Kidney (tissue), 14 donors: Measurements from ENCODE around the gene PDE4C. TPM values are rescaled to one million over a fixed set of nuclear protein-coding genes. Genes with fewer than 3 reads are reported as not detected.
A peak's percentile ranks its signal among the peaks of the same experiment; 100 is the strongest.

Experiments
- DNase-seq, 5 donors: peaks; one replicate each; pipeline ENCODE4 v3.0.0-alpha.2; 2013 to 2020
- FAIRE-seq: peaks from 2 replicates; lab custom pipeline; 2012; peaks lifted over from hg19 to GRCh38; lab: Jason Lieb, UNC
- H3K27ac ChIP-seq, 2 donors: one replicate each; pipeline ENCODE4 v1.7.0; 2013; ENCODE audit warnings: low read depth in 2 of 2, low read length in 2 of 2, inconsistent platforms in 1 of 2
- H3K27me3 ChIP-seq: one replicate; pipeline ENCODE4 v1.7.1; 2013; ENCODE audit warnings: low read length, inconsistent platforms; ENCODE audit not compliant: control insufficient read depth, insufficient read depth
- H3K36me3 ChIP-seq, 3 donors: one replicate each; pipeline versions ENCODE4 v1.7.0 to v1.7.1; 2013; ENCODE audit warnings: low read length in 3 of 3, control low read depth in 1 of 3, inconsistent platforms in 1 of 3; ENCODE audit not compliant: insufficient read depth in 3 of 3, control insufficient read depth in 2 of 3
- H3K4me1 ChIP-seq, 3 donors: one replicate each; pipeline versions ENCODE4 v1.7.0 to v1.7.1; 2013; ENCODE audit warnings: low read length in 3 of 3, inconsistent platforms in 1 of 3, low read depth in 1 of 3; ENCODE audit not compliant: control insufficient read depth in 2 of 3, insufficient read depth in 2 of 3
- H3K4me3 ChIP-seq, 3 donors: one replicate each; pipeline versions ENCODE4 v1.7.0 to v1.8.1; 2013; ENCODE audit warnings: low read length in 3 of 3, control low read depth in 1 of 3, inconsistent platforms in 1 of 3
- H3K9ac ChIP-seq, 3 donors: one replicate each; pipeline versions ENCODE4 v1.7.0 to v1.7.1; 2013; ENCODE audit warnings: low read length in 3 of 3, control low read depth in 1 of 3, inconsistent platforms in 1 of 3
- H3K9me3 ChIP-seq, 3 donors: one replicate each; pipeline versions ENCODE4 v1.7.0 to v1.7.1; 2013; ENCODE audit warnings: low read length in 3 of 3, control low read depth in 1 of 3, inconsistent platforms in 1 of 3; ENCODE audit not compliant: control insufficient read depth in 2 of 3, insufficient read depth in 1 of 3
- intact Hi-C: fragments of 100-400 bp; cut with DNase I; formaldehyde crosslinking; loops from one replicate; pipeline ENCODE4 v1.11.1; 2022
- polyA plus RNA-seq: library from polyadenylated mRNA; stranded (reverse); fragments of 350-450 nt; fragmentation: Illumina TruSeq; extraction: RNeasy Lipid Tissue Mini Kit (QIAGEN cat#74804); gene quantifications from one replicate; pipeline ENCODE4 v1.2.3, GENCODE V29; 2014; ENCODE audit warnings: low read depth, low replicate concordance; ENCODE audit not compliant: insufficient read depth
- total RNA-seq: library from RNA; stranded (reverse); fragmentation: NEBNext Ultra II Directional; extraction: Animal tissue kit (Norgen Biotek cat#: 25700); gene quantifications from one replicate; pipeline ENCODE4 v1.2.1, GENCODE V29; 2021
- TF ChIP-seq, protein P1 (sequence below): IDR thresholded peaks from 3 replicates; pipeline ENCODE4 v1.5.1; 2012; ENCODE audit warnings: mild to moderate bottlenecking, moderate library complexity, borderline replicate concordance; ENCODE audit not compliant: insufficient read depth; ENCODE audit errors: extremely low read depth
- donor health status: control.
- donor health status: control.
- donor health status: control.
- donor health status: control.
- donor health status: control.
- donor health status: DM: yes; HTN: yes; CAD: no.
- donor health status: Normal renal cell carcinoma (clear cell type).

The PDE4C gene
- total and polyA plus RNA-seq, 2 donors from 2014 or later = 2.0 TPM; not detected in 1

DNA sequence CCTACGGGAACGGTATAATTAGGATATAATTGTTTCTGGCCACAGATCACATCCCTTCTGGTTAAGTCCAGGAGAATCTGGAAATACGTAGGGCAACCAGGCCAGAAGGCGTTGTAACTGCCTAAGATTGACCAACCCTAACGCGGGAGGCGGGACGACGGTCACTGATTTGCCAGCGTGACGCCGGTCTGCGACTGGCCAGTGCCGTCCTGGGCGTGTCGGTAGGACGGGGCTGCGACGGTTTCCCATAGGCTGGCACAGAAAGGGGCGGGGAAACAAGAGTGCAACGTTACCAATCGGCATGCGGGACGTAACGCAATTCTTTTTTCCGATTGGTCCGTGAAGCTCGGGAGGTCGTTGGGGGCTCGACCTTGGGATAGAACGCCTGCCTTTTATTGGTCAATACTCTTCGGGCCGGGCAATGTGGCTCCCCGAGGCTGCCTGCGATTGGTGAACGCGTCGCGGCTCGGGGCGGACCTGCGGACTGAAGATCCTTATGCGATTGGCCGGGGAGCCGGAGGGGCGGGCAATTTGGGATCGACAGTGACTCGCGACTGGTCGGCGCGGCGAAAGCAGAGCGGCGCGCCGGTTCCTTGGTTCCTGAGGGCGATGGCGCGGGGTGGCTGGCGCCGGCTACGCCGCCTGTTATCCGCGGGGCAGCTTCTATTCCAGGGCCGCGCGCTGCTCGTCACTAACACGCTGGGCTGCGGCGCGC is 33.4 kb downstream of the PDE4C start, which contains the start of gene MPV17L2:
TSS of gene MPV17L2 (plus strand) at position 546 of the 715 bp plus-strand sequence. CDS start at position 610, 64 bp downstream.
- peak within 1 kb of the TSS; percentile 78 to 79 (median 79) for H3K4me3 ChIP-seq
- peaks cover 0 to 11% (median 9%) of the 10 kb centered on the region in 3 donors for H3K4me1 ChIP-seq
- H3K36me3 ChIP-seq = peaks cover 0 to 8% (median 2%) of the 10 kb centered on the region in 3 donors
- no peaks in the 10 kb centered on the region for H3K9me3 ChIP-seq
- H3K27ac ChIP-seq = peak within 1 kb of the TSS; percentile 96 to 99
- TF ChIP-seq, protein P1, sequence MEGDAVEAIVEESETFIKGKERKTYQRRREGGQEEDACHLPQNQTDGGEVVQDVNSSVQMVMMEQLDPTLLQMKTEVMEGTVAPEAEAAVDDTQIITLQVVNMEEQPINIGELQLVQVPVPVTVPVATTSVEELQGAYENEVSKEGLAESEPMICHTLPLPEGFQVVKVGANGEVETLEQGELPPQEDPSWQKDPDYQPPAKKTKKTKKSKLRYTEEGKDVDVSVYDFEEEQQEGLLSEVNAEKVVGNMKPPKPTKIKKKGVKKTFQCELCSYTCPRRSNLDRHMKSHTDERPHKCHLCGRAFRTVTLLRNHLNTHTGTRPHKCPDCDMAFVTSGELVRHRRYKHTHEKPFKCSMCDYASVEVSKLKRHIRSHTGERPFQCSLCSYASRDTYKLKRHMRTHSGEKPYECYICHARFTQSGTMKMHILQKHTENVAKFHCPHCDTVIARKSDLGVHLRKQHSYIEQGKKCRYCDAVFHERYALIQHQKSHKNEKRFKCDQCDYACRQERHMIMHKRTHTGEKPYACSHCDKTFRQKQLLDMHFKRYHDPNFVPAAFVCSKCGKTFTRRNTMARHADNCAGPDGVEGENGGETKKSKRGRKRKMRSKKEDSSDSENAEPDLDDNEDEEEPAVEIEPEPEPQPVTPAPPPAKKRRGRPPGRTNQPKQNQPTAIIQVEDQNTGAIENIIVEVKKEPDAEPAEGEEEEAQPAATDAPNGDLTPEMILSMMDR = no peak
- peak; percentile 100 for DNase-seq
- peak within 1 kb of the TSS; percentile 73 to 91 (median 77) for H3K9ac ChIP-seq
- intact Hi-C loops = loop anchor here (10.0 kb wide), 1 partner anchor 62 kb away; a partner anchor contains a TSS
- peak; percentile 99 for FAIRE-seq
- H3K27me3 ChIP-seq = no peaks in the 10 kb centered on the region

DNA sequence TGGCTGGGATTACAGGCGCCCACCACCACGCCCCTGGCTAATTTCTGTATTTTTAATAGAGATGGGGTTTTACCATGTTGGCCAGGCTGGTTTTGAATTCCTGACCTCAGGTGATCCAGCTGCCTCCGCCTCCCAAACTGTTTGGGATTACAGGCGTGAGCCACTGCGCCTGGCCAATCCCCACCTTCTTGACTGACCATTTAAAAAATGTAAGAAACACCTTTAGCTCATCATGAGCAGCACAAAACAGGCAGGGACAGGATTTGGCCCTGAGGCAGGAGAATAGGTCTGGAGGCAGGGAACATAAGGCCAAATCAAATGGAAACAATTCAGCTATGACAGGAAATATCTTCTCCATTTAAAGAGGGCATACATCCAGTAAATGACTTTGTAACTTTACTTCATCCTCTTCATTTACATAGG is 34.6 kb downstream of the PDE4C start:
- intact Hi-C loops = loop anchor here (10.0 kb wide), 1 partner anchor 63 kb away; a partner anchor contains a TSS
- Histone ChIP-seq H3K36me3 (peaks cover 0 to 3% (median 0%) of the 10 kb centered on the region in 3 donors), H3K9me3 (no peaks in the 10 kb centered on the region), H3K27ac (peak overlapping the region; percentile 96 to 99), H3K27me3 (no peaks in the 10 kb centered on the region), H3K4me1 (peaks cover 0 to 11% (median 9%) of the 10 kb centered on the region in 3 donors), H3K9ac (peak overlapping the region; percentile 21 to 91 (median 50)), H3K4me3 (peak overlapping the region; percentile 78 to 79 (median 79))
- TF ChIP-seq, protein P1 = no peak
- FAIRE-seq (peak; percentile 17), DNase-seq (no peak)

DNA sequence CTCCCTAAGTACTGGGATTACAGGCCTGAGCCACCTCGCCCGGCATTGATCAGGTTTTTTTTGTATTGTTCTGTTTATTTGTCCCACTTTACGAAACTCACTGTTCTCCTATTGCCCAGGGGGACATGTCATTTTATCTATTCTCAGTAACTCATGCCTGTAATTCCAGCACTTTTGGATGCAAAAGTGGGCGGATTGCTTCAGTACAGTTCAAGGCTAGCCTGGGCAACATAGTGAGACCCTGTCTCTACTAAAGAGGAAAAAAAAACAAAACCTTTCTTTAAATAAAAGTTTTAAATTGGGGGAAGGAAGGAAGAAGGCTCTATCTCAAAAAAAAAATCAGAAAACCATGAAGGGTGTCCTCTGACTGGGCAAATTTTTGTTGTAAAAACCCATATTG is 36.0 kb downstream of the PDE4C start:
- Histone ChIP-seq H3K36me3 (no peaks in the 10 kb centered on the region), H3K4me3 (no peak overlapping the region), H3K9me3 (no peaks in the 10 kb centered on the region), H3K9ac (no peak overlapping the region), H3K4me1 (peaks cover 0 to 11% (median 9%) of the 10 kb centered on the region in 3 donors), H3K27ac (no peak overlapping the region), H3K27me3 (no peaks in the 10 kb centered on the region)
- DNase-seq = no peak
- TF ChIP-seq, protein P1 = no peak
- FAIRE-seq = no peak
- intact Hi-C loops = loop anchor here (10.0 kb wide), 1 partner anchor 65 kb away; a partner anchor contains a TSS
